ENCODE results near the gene RCAN2.

RCAN2 gene

DNA sequence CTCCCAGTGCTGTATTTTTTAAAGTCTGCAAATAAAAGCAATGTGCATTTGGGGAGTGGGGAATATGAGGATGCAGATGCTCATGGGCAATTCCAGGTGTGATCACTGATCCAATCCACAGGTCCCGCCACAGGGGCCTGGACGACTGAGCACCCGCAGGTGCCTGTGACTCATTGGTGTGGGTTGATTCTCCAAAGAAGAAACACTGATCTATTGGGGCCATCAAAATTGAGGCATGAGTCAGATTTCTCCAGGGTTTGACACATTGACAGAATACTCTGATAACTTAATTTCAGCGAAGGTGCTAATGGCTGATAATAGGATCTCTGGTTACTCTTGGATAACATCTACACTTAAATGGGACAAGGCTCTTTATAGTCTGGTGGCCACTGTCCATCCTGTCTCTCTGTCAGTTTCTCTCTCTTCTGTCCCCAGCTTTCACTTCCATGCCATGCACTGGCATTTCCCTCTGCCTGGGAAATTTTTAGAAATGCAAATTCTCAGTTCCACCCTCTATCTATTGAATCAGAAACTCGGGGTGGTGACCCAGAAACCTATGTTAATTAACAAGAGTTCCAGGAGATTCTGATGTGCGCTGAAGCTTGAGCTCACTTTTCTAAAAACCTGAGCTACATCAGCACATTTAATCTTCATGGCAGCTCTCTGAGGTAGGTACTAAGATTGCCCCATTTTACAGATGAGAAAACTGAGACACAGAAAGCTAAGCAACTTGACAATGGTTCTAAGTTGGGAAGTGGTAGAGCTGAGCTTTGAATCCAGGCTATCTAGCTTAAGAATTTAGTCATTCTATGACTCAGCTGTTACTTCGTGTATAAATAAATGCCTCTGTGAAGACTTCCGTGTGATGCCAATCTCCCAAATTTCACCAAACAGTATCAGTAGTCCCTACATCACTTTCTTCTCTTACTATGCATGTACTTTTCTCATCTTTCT is 10.2 kb upstream of the RCAN2 start:
- TF ChIP-seq ESRRG (CRISPR knock-in tag; IDR thresholded peaks at IDR 0.05) (no peak), RARB (CRISPR knock-in tag; IDR thresholded peaks at IDR 0.05) (no peak), ARNTL (CRISPR knock-in tag; IDR thresholded peaks at IDR 0.05; ENCODE audit: borderline replicate concordance, low read depth) (no peak), TSHZ2 (CRISPR knock-in tag; IDR thresholded peaks at IDR 0.05) (no peak), POU6F1 (CRISPR knock-in tag; IDR thresholded peaks at IDR 0.05; ENCODE audit: borderline replicate concordance, low read depth) (no peak), TOX (CRISPR knock-in tag; IDR thresholded peaks at IDR 0.05; ENCODE audit: borderline replicate concordance) (no peak), ZNF8 (CRISPR knock-in tag; IDR thresholded peaks at IDR 0.05) (no peak), PATZ1 (CRISPR knock-in tag; IDR thresholded peaks at IDR 0.05; ENCODE audit: borderline replicate concordance) (no peak), ISL1 (CRISPR knock-in tag; IDR thresholded peaks at IDR 0.05) (no peak), ZC3H10 (CRISPR knock-in tag; IDR thresholded peaks at IDR 0.05) (no peak)
- no peak for ATAC-seq

- ATAC-seq: no peak
- TF ChIP-seq ZFP30 (CRISPR knock-in tag; IDR thresholded peaks at IDR 0.05): no peak
- TF ChIP-seq ZNF565 (CRISPR knock-in tag; conservative IDR thresholded peaks at IDR 0.05; ENCODE audit: low read depth): no peak
- no peak for TF ChIP-seq GLIS3 (CRISPR knock-in tag; IDR thresholded peaks at IDR 0.05)
- TF ChIP-seq TCF4 (CRISPR knock-in tag; IDR thresholded peaks at IDR 0.05; ENCODE audit: borderline replicate concordance): no peak
- no peak for TF ChIP-seq RARB (CRISPR knock-in tag; IDR thresholded peaks at IDR 0.05)
- TF ChIP-seq ISL1 (CRISPR knock-in tag; IDR thresholded peaks at IDR 0.05): no peak
- no peak for TF ChIP-seq POU6F1 (CRISPR knock-in tag; IDR thresholded peaks at IDR 0.05; ENCODE audit: borderline replicate concordance, low read depth)
- no peak for TF ChIP-seq CSDC2 (CRISPR knock-in tag; IDR thresholded peaks at IDR 0.05)
- TF ChIP-seq PPARA (CRISPR knock-in tag; IDR thresholded peaks at IDR 0.05; ENCODE audit: borderline replicate concordance): no peak
- no peak for TF ChIP-seq ZNF70 (CRISPR knock-in tag; IDR thresholded peaks at IDR 0.05)
- TF ChIP-seq ARNTL (CRISPR knock-in tag; IDR thresholded peaks at IDR 0.05; ENCODE audit: borderline replicate concordance, low read depth): no peak
- TF ChIP-seq SNAI2 (CRISPR knock-in tag; IDR thresholded peaks at IDR 0.05): no peak
- TF ChIP-seq ZFP3 (CRISPR knock-in tag; IDR thresholded peaks at IDR 0.05): no peak
- no peak for TF ChIP-seq OSR1 (CRISPR knock-in tag; IDR thresholded peaks at IDR 0.05)
- no peak for TF ChIP-seq TSHZ2 (CRISPR knock-in tag; IDR thresholded peaks at IDR 0.05)
- TF ChIP-seq ZNF8 (CRISPR knock-in tag; IDR thresholded peaks at IDR 0.05): no peak
- no peak for TF ChIP-seq CSRNP3 (CRISPR knock-in tag; IDR thresholded peaks at IDR 0.05)
- TF ChIP-seq TOX (CRISPR knock-in tag; IDR thresholded peaks at IDR 0.05; ENCODE audit: borderline replicate concordance): no peak
- no peak for TF ChIP-seq ESRRG (CRISPR knock-in tag; IDR thresholded peaks at IDR 0.05)
- no peak for TF ChIP-seq ZC3H10 (CRISPR knock-in tag; IDR thresholded peaks at IDR 0.05)
These were observed 9.1 kb upstream of the RCAN2 start for GRCh38 chr6:46500382-46500781.

All from SK-N-SH treated with all-trans-retinoic acid at 6 μM for 48 hours (cell line).